NK-92 treated with Interleukin-12 subunit alpha and Interleukin-12 subunit beta, amount 100 ng/mL, for 24 hours (cell line): ENCODE data around the gene GGCT.

Experiments used
- DNase-seq: peaks from one replicate; lab custom pipeline; 2025; lab: John Stamatoyannopoulos, UW

The GGCT gene

DNA sequence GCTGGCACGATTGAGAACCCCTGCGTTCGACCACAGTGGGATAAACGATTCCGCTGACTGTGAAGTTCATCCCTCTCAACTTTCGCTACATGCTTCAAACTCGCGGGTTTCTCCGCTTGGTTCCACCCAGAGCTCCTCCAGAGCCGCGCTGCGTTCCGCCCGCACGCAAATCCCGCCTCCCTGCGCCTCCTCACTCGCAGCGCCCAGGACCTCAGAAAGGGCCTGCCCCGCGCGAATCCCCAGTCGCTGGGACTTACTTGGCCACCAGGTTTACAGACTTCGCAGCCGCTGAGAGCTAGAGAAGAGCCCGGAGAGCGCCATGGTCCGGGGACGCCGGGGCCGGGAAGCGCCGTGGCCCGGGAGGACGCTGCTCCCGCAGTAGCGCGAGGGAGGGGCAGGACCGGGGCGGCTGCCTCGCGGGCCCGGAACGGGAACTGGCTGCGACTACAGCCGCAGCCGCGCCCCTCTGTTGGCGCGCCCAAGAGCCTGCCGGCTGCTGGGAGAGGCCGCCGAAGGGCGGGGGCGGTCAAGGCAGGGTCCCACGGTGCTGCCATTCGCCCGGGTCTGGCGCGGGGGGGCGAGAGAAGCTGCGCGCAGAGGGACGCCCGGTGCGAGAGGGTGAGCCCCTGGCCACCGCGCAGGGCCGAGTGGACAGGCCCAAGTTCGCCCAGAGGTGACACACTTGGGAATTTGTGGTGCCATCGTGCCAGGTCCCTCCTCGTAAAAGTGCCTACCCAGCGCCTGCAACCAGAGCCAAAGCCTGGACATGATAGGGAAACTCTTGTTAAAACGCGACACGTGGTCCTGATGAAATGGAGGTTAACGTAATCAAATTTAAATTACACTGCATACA, 26.1 kb downstream of the GGCT start, which contains the start of gene NOD1:
TSS of gene NOD1 (minus strand) at position 436 of the 853 bp plus-strand sequence. CDS start 21,863 bp downstream, outside the sequence.
- peak; percentile 52 for DNase-seq

DNA sequence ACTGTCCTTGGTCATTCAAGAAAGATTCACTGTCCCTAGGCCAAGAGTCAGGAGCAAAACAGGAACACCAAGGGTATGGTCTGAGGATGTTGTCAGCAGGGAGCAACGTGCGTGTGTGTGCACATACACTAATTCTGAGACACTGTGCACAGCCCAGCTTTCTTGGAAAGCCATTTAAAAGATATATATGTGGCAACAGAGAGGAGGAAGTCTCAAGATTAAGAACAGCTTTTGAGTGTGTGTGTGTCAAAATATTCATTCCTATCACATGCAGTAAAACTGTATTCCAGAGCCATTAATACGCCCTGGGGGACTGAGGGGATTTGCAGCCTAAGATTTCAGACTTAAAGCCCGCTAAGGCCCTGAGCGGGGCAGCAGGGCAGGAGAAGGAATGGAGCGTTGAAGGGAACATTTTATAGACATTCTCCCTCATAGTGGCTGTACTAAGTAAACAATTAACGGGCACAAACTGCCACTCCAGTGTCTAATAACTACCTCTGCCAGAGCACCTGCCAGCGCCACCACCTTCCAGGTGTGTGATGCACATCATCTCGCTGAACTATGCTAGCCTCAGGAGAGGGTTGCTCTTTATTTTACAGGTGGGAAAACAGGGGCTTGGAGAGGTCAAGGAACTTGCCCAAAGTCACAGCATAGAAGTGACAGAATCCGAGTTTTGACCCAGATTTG, 28.0 kb downstream of the GGCT start:
- no peak for DNase-seq

DNA sequence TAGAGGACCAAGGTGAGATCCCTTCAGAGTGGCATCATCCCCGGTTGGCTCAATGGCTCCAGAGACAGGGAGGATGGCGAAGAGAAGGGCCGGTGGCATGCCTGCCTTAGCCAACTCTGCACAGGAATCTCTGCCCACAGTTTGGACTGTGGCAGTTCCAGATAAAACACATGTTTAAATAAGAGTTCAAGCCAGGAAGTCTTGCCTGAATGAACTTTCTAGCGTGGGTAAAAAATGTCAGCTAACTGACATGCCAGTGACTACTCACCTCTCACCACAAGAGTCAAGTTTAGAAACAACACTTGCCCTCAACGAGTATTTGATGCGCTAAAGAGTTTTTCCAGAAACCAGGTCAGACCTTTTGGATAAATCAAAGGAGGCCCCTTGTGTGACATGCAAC, 29.0 kb downstream of the GGCT start:
- no peak for DNase-seq

DNA sequence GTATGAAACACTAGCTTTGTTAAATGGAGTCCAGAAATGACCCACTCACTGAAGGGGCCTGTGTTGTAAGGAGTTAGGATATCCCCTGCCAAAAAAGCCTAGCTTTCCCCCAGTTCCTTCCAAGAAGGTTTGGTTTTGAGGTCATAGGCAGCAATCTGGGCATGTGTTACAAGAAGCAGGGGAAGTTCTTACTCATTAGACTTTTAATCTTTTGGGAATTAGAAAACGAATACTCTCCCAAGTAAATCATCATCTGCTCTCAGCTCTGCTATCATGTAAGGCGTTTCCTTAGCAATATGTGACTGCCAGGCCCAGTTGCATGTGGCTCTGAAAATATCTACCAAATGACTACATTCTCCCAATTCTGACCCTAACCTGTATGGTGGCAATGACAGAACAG, 29.7 kb downstream of the GGCT start:
- DNase-seq: no peak

DNA sequence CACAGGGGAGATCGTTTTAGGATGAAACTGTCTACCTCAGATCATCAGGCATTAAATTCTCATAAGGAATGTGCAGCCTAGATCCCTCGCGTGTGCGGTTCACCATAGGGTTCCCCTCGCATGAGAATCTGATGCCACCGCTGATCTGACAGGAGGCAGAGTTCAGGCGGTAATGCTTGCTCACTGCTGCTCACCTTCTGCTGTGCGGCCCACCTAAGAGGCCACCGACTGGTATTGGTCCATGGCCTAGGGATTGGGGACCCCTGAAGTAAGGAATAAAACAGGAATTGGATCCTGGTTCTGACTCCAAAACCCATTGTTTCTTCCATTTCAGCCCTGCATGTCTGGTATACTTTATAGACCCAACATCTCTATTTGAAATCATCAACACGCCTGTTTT, 30.1 kb downstream of the GGCT start:
- DNase-seq: no peak

DNA sequence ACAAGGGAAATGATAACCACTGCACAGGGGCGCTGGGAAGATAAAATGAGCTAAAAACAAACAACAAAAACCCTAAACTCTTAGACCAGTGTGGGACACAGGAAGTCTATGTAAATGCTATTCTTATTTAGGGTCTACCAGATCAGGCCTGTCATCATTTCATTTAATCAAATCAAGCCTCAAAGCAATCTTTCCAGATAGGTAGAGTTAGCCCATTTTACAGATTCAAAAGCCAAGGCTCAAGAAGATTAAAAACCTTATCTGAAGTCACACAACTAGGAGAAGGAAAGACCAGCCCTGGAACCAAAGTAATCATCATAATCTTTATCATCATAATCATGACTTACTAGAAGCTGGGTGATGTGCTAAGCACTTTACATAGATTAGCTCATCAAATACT, 30.7 kb downstream of the GGCT start:
- no peak for DNase-seq

DNA sequence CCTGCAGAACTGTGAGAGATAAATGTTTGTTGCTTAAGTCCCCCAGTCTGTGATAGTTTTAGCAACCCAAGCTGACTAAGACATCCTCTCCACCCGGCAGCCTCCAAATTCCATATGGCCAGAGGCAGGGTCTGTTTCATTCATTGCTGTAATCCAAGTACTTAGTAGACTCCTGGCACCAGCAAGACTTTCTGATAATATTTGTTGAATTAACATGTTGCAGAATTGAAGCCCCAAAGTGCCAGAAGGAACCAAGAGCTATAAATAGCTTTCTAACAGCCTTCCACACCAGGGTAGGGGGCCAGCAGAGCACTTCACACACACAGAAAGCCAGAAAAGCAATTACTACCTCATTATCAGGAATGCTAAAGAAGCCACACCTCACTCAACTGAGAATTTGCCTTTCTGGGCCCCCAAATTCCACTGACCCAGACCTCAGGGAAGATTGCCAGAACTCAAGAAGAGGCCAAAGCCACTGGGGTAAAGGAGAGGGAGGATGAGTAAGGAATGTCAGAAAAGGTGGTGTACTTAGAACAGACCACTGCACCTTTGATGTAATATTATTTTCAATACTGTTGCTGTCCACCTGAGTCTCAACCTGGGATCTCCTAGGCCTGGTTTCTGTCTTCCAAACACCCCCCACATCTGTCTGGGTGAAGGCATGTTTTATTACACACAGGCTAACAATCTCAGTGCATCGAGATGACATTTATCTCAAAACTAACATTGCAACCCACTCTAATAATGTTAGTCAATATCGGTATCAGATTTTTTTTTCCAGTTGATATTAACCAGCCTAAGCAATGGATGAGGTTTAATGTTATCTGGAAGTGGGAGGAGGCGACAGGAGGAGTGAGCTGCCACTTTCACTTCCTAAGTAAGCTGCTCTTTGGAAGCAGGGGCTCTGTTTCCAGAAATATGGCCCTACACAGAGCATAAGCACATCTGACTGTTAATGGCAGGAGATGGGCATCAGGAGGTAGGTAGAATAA, 31.5 kb downstream of the GGCT start:
- no peak for DNase-seq

DNA sequence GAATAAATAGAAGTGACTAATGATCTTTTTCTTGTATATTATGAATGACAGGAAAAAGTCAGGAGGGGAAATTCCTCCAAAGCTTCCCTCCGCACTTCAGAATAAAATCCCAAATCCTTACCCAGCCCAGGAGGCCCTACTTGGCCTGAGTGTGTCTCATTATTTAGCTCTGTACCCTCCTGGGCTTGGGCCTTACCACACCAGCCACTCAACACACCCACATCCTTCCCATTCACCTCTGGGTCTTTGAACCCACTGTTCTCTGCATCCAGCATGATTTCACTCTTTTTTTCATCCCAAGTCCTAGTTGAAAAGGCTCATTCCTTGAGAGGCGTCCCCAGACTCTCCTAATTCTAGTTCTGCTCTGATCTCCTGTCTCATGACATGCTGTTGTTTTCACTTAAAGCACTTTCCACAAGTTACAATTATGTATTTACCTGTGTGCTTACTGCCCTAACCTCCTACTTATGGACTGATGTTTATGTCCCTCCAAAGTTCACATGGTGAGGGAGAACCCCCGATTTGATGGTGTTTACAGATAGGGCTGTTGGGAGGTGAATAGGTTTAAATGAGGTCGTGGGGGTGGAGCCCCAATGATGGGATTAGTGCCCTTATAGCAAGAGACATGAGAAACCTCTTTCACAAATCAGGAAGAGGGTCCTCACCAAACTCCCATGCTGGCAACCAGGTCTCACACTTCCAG, 32.4 kb downstream of the GGCT start:
- no peak for DNase-seq

DNA sequence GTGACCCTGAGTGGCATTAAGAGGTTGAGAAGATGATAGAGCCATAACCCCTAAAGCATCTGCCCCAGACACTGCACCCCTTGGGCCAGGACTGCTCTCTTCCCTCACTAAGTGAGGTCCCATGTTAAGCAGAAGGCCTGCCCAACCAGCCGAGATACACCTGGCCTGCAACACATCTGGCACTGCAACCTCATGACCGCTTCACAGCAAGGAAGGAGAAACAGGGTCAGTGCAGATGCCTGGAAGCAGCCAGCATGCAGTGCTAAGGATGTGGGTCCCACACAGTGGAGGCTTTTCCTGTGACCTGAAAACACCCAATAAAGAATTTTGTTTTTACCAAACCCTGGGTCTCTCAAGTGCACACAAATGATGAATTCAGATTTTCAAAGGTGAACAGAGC, 33.4 kb downstream of the GGCT start:
- no peak for DNase-seq

DNA sequence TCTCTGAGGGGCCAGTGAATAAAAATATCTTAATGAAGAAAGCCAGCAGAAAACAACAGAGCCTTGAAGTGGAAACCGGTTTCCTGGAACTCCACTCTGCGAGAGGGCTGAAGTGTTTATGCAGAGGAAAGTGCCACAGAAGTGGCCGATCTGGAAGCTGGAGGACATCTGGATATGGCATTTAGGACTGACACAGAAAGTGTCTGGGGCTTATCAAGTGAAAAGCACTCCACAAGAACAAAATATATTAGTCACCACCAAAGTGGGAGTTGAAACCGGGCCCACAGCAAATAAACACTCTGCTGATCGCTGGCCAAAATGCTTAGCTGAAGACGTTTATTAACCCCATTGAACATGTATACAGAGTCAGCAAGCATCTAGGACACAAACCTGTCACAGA, 33.9 kb downstream of the GGCT start:
- DNase-seq: no peak

DNA sequence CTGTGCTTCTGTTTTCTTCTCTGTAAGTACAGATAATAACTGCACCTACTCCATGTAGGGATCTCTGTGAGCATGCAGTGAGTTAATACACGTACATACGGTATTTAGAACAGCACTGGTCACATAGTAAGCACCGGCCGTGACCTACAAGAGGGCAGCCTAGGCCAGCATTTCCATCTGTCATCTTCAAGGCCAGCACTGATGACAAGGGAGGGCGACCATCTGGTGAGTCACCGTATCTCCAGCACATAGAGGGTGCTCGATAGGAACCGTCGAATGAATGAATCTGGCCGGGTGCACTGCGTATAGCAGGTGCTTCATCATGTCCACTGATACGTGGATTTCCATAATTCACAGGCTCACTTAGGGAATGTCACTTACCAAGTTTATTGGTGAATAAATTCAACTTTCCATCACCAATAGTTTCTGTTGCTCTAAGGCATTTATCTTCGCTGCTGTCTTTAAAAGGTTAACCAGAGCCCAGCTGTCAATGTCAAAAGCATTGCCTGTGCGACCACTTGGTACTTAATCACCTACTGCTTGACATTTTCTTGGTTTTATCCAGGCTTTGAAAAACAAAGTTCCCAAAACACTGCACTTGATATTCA, 34.4 kb downstream of the GGCT start:
- no peak for DNase-seq

DNA sequence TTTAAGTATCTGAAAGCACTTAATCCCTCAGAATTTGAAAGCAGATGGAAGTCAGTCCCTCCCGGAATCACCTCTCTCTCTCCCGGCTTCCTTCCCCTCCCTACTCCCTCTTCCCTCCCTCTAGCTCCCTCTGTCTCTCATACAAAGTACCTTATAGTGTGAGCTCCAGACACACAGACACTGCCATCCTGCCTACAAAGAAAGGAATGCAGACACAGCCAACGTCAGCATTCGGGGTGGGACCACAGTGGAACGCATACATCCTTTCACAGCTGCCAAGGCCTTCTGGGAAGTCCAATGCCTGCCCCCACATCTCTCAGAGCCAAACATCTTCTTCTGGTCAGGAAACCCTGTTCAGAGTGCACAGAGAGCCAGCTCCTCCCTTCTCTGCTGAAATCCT, 35.3 kb downstream of the GGCT start:
- DNase-seq: no peak

DNA sequence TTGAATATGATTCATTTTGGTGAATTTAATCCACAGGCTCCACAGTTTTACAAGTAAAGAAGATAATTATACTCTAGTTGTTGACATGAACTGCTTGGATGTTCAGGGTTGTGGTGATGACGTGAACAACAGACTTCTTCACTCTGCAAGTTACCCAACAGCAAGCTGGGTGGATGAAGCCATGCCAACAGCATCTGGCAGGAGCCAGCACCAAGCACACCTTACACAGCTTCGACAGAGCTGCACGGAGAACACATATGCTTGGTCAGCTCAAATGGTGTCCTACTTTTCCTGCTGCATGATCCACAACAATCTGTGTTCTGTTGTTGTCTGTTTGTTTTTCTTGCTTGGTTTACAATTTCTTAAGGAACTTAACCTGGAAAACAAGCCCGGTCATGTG, 35.8 kb downstream of the GGCT start:
- DNase-seq: no peak

DNA sequence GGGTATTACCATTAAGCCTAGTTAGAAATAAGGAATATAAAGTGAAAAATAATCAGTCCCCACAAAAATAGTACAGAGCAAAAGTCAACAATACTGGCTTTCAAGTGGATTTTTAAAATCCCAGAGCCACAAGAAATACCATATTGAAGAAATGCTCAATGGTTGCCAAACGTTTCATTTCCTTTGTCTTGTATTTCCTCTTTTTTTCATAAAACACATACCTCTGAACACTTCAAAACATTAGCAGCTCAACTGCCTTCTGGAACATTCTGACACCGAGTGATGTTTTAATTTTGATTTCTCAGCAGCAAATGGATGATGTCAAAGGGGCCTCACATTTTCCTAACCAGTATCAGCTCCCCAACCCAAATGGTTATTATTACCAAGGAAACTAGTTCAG, 36.6 kb downstream of the GGCT start:
- no peak for DNase-seq

DNA sequence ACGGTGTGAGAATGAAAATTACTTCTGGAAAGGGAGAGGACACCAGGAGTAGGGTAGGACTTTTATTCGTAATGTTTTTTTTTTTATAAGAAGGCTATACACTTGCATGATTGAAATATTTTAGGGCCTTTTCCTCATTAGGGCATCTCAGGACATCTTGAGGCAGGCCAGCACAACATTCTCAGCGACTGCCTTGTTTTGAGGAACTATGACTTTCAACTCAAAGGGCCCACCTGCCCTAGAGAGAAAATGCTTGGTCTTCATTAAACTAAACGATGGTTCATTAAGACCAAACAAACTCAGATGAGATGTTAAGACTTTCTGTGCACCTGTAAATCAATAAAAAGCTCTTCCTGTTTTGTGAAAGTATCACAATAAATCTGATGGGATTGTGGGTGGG, 37.4 kb downstream of the GGCT start:
- no peak for DNase-seq

DNA sequence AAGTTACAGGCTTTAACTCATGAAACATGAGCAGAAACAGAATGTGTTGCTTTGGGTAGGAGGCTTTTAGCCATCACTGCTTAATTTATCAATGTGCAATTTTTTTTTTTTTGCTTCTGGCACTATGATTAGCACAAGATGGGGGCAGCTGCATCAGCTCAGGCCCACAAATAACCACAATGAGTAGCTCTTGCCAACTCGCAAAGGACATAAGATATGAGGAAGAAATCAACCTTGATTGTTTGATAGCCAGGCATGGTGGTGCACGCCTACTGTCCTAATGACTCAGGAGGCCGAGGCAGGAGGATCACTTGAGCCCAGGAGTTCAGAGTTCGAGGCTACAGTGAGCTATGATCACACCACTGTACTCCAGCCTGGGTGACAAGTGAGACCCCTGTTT, 38.4 kb downstream of the GGCT start:
- no peak for DNase-seq

DNA sequence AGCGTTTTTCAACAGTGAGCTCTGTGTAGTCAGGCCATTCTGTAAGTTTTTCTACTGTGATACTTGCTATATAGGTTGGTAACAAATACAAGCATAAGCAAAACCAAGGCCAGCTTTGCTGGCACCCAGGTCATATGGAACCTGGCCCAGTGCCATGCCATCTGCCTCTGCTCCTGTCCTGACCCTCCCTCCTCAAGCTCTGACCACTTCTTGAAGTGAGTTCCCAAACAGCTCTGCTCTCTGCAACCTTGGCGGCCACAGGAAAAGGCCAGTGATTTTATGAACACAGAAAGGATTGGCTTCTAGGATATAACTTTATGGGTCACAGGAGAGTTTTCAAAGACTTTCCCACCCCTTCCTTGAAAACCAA, 38.8 kb downstream of the GGCT start:
- no peak for DNase-seq

DNA sequence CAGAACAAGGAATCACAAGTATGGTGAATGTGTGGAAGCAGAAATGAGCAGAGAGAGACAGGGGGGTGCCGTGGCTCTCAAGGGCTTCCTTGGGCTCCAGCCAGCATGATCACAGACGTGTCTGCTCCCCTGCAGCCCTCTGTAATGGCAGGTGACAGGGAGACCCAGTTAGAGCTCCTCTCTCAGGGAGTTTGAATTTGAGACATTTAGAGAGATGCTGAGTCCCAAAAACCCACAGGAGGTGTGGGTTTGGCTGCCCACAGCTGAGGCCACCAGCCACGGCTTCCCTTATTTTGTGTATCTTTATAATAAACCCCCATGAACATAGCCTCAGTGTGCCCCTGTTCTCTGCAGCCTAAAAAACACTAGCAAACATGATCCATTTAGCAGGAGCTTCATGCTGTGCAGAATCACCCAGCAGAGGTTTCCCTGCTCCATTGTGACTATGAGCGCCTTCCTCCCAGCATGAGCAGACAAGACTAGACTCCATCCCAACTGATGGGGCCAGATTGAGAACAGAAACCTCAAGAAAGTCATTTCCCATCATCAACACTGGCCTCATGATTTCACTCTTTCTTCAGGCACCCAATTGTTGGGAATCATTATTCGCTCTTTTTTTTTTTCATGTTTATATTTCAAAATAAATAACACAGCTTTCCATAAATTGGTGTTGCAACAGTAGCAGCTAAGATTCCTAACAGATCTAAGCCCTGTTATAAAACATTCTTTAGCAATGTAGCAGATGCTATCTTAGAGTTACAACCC, 39.4 kb downstream of the GGCT start:
- DNase-seq: no peak

DNA sequence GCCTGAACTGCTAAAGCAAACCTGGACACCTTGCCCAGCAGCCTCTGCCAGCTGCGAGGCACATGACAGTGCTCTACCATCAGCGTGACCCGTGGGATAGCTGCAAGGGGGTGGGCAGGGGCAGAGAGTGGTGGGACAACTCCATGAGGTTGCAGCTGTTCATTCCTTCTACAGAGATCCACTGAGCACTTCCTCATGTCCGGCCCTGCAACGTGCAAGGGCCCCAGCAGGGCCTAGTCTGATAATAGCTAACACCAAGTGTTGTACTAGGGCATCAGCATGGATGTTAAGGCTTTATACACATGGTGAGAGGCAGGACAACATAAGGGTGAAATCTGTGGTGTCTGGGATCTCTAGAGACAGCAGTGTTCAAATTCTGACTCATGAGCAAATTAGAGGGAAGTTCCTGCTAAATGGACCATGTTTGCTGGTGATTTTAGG, 40.4 kb downstream of the GGCT start:
- DNase-seq: no peak

DNA sequence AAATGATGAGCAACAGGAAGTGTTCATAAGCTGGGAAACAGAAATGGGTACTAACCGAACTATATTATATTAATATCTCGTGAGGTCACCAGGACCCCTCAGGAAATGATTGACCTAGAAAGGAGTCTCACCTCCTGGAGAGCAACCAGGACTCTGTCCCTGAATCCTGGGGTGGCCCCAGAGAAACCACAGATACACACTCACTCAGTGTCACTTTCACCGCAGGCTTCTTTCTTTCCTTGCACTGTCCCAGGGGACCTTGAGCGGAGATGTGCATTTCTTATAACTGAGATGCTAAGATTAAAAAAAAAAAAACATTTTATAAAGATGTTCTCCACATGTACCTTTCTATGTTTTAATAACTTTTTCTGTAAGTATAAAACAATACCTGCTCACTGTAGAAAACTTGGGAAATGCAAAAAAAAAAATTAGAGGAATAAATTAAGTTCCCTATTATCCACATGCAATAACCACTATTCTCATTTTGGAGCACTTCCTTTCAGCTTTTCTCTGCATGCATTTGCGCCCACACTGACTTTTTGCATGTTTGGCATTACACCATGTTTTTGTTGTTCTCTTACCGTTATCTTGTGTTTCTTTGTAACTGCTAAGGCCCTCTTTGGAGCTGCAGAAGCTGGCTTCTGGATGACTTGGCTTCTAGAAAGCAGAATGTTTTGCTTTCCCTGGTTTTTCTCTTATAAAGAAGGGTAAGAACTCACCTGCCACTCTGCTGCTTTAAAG, 41.1 kb downstream of the GGCT start:
- DNase-seq: no peak
